WTC11 (cell line): ENCODE measurements around the gene HHAT.

Experiments used
- ATF2 ChIP-seq: sonication (generic); formaldehyde crosslinking; IDR thresholded peaks from 2 replicates; pipeline ENCODE4 v1.8.1; 2022; ENCODE audit warnings: low read depth, missing genetic modification reagents, borderline replicate concordance
- E2F4 ChIP-seq: sonication (generic); formaldehyde crosslinking; IDR thresholded peaks from 2 replicates; pipeline ENCODE4 v1.8.1; 2022; ENCODE audit warnings: low read depth, mild to moderate bottlenecking, moderate library complexity, missing genetic modification reagents, borderline replicate concordance
- FOXJ3 ChIP-seq: sonication (generic); formaldehyde crosslinking; IDR thresholded peaks from 2 replicates; pipeline ENCODE4 v1.9.0; 2021; ENCODE audit warnings: missing genetic modification reagents, mild to moderate bottlenecking, borderline replicate concordance
- HMGXB4 ChIP-seq: sonication (generic); formaldehyde crosslinking; IDR thresholded peaks from 2 replicates; pipeline ENCODE4 v1.8.1; 2023; ENCODE audit warnings: mild to moderate bottlenecking, moderate library complexity, missing genetic modification reagents
- NR1H2 ChIP-seq: sonication (generic); formaldehyde crosslinking; IDR thresholded peaks from 2 replicates; pipeline ENCODE4 v1.9.0; 2021; ENCODE audit warnings: mild to moderate bottlenecking, moderate library complexity, missing genetic modification reagents
- NR2C2 ChIP-seq: sonication (generic); formaldehyde crosslinking; IDR thresholded peaks from 2 replicates; pipeline ENCODE4 v1.8.0; 2022; ENCODE audit warnings: mild to moderate bottlenecking, missing genetic modification reagents
- NR3C1 ChIP-seq: sonication (generic); formaldehyde crosslinking; conservative IDR thresholded peaks from 2 replicates; pipeline ENCODE4 v1.8.1; 2023; ENCODE audit warnings: low read depth, mild to moderate bottlenecking, missing genetic modification reagents
- SMAD3 ChIP-seq: sonication (generic); formaldehyde crosslinking; IDR thresholded peaks from 2 replicates; pipeline ENCODE4 v1.8.0; 2022; ENCODE audit warnings: missing genetic modification reagents, mild to moderate bottlenecking, borderline replicate concordance
- TCF7 ChIP-seq: sonication (generic); formaldehyde crosslinking; IDR thresholded peaks from 2 replicates; pipeline ENCODE4 v1.8.0; 2022; ENCODE audit warnings: mild to moderate bottlenecking, low read depth, missing genetic modification reagents, moderate library complexity
- TEAD4 ChIP-seq: sonication (generic); formaldehyde crosslinking; IDR thresholded peaks from 2 replicates; pipeline ENCODE4 v1.8.0; 2022; ENCODE audit warnings: mild to moderate bottlenecking, missing genetic modification reagents
- TF ChIP-seq, protein P1 (sequence below): fragments of 200-600 bp; IDR thresholded peaks from 2 replicates; pipeline ENCODE4 v1.8.0; 2022; ENCODE audit warnings: antibody characterized with exemption
- TF ChIP-seq, protein P2 (sequence below): sonication (generic); formaldehyde crosslinking; IDR thresholded peaks from 2 replicates; pipeline ENCODE4 v1.8.0; 2022; ENCODE audit warnings: mild to moderate bottlenecking, missing genetic modification reagents
- TF ChIP-seq, protein P3 (sequence below): sonication (generic); formaldehyde crosslinking; conservative IDR thresholded peaks from 2 replicates; pipeline ENCODE4 v1.8.1; 2023; ENCODE audit warnings: mild to moderate bottlenecking, low read depth, missing genetic modification reagents, moderate library complexity

DNA sequence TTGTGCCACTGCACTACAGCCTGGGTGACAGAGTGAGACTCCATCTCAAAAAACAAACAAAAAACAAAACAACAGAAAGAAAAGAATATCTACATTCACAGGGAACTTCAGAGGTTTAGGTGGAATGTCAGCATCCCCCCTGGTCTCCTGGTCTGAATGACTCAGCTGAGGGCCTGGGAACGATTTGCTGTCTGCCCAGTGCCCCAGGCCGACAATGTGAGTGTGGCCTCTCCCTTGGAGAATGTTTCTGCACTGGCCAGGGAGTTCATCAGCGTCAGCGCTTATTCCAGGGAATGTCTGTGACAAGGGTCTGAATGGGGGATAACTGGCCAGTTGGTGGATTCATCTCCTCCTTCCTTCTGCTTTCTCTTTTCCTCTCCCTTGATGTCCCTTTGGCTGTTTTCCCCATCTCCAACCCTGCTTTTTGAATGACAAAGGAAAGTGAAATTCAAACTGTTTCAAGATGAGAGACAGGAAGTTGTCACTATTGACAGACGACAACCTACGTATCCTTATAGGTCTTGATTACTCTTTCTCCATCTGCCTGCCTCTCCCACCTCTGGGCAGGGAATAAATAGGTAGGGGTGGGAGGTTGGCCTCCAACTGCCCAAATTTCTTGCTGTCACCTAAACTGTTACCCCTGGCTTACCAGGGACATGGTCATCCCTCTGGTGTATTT lies 213.1 kb downstream of the HHAT start:
- TF ChIP-seq, protein P1, sequence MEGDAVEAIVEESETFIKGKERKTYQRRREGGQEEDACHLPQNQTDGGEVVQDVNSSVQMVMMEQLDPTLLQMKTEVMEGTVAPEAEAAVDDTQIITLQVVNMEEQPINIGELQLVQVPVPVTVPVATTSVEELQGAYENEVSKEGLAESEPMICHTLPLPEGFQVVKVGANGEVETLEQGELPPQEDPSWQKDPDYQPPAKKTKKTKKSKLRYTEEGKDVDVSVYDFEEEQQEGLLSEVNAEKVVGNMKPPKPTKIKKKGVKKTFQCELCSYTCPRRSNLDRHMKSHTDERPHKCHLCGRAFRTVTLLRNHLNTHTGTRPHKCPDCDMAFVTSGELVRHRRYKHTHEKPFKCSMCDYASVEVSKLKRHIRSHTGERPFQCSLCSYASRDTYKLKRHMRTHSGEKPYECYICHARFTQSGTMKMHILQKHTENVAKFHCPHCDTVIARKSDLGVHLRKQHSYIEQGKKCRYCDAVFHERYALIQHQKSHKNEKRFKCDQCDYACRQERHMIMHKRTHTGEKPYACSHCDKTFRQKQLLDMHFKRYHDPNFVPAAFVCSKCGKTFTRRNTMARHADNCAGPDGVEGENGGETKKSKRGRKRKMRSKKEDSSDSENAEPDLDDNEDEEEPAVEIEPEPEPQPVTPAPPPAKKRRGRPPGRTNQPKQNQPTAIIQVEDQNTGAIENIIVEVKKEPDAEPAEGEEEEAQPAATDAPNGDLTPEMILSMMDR, result no peak
- TF ChIP-seq FOXJ3 (no peak), NR1H2 (CRISPR knock-in tag) (no peak), HMGXB4 (CRISPR knock-in tag) (no peak), E2F4 (CRISPR knock-in tag) (no peak), NR3C1 (CRISPR knock-in tag) (no peak), SMAD3 (CRISPR knock-in tag) (no peak), ATF2 (no peak), TCF7 (CRISPR knock-in tag) (no peak), NR2C2 (CRISPR knock-in tag) (no peak), TEAD4 (CRISPR knock-in tag) (no peak)
- TF ChIP-seq, protein P2, sequence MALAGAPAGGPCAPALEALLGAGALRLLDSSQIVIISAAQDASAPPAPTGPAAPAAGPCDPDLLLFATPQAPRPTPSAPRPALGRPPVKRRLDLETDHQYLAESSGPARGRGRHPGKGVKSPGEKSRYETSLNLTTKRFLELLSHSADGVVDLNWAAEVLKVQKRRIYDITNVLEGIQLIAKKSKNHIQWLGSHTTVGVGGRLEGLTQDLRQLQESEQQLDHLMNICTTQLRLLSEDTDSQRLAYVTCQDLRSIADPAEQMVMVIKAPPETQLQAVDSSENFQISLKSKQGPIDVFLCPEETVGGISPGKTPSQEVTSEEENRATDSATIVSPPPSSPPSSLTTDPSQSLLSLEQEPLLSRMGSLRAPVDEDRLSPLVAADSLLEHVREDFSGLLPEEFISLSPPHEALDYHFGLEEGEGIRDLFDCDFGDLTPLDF (CRISPR knock-in tag), result no peak
- TF ChIP-seq, protein P3, sequence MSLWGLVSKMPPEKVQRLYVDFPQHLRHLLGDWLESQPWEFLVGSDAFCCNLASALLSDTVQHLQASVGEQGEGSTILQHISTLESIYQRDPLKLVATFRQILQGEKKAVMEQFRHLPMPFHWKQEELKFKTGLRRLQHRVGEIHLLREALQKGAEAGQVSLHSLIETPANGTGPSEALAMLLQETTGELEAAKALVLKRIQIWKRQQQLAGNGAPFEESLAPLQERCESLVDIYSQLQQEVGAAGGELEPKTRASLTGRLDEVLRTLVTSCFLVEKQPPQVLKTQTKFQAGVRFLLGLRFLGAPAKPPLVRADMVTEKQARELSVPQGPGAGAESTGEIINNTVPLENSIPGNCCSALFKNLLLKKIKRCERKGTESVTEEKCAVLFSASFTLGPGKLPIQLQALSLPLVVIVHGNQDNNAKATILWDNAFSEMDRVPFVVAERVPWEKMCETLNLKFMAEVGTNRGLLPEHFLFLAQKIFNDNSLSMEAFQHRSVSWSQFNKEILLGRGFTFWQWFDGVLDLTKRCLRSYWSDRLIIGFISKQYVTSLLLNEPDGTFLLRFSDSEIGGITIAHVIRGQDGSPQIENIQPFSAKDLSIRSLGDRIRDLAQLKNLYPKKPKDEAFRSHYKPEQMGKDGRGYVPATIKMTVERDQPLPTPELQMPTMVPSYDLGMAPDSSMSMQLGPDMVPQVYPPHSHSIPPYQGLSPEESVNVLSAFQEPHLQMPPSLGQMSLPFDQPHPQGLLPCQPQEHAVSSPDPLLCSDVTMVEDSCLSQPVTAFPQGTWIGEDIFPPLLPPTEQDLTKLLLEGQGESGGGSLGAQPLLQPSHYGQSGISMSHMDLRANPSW, result no peak
